GM19372 (cell line): Measurements from ENCODE around the gene FSIP1.

Experiments used
- ATAC-seq: cut with Tn5 transposase; IDR thresholded peaks from one replicate; pipeline ENCODE4 v1.9.1; 2021; ENCODE audit warnings: mild to moderate bottlenecking, low read depth, moderate library complexity; ENCODE audit not compliant: unreplicated experiment

Gene FSIP1

DNA sequence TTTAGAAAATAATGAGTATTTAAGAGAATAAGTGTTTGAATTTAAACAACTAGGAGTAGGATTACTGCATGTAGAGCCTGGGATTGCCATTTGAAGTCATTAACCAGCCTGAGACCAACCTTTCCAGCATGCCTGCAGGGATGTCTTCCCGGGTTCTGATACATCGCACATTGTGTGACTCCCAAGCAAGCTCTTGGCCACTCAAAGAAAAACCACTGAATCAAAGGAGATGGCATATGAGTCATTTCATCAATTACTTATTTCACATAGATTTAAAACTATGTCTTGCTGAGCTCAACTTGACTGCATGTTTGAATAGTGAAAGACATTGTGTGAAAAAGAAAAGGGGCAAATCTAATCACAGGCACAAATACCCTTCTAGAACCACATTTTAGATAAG is 216.8 kb downstream of the FSIP1 start:
- ATAC-seq: no peak

DNA sequence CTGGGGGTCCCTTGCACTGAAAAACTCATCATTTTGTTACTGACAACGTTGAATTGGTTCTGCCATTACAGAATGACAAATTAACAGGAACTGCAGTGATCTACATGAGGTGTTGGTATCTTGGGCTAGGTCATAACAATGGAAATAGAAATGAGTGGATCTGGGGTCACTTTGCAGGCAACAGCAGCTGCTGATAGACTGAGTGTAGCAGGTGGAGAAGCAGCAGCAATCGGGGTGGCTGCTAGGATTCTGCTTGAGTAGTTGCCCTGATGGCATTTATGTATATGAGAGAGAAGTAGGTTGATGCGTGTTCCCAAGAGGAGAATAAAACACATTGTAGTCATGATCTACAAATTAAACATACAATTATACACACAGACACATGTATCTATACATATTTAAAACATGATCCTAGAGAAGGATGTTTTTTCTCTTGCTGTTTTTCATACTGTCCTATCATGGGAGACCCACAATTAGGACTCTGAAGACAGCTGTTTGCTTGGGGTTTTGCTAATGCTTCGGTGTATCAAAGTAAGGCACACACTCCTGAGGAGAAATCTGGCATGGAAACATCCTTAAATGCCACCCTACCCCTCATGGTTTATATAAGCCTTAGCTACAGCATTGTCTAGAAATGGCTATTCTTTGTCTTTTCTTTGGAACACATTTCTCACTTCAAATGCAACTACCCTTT is 217.5 kb downstream of the FSIP1 start:
- no peak for ATAC-seq

DNA sequence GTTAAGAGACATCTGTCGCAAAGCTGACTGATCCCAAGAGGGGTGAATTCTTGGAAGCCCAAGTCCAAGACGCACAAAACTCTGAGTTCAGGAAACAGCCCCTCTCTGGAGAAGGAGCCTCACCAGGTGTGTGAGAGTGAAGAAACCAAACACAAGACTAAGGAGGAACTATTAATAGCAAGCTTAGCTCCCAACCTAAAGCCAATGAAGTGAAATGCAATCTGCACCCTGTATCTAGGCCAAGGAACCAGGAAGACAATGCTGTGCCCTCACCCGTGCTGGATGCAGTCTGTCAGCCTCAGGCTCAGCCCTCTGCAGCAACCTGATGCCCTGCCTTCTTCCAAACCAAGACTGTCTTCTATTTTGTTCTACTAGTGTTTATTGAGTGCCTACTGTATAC is 224.2 kb downstream of the FSIP1 start:
- ATAC-seq: no peak

DNA sequence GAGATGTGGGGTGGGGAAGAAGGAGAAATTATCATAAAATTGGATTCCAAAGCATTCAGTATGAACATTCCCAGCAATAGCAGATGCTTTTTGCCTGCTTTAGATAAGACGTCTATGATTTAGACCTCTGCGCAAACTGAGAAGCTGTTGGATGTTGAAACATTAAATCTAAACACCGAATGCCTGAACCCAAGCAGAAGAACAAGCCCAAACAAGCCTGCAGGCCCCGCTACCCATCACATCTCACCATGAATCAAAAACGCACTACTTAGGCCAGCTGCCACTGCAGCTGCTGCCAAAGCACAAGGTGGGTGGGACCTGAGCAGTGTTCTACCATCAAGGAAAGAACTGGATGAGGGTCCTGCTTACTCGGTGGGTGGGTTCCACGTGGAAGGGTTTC is 226.2 kb downstream of the FSIP1 start:
- ATAC-seq: no peak

DNA sequence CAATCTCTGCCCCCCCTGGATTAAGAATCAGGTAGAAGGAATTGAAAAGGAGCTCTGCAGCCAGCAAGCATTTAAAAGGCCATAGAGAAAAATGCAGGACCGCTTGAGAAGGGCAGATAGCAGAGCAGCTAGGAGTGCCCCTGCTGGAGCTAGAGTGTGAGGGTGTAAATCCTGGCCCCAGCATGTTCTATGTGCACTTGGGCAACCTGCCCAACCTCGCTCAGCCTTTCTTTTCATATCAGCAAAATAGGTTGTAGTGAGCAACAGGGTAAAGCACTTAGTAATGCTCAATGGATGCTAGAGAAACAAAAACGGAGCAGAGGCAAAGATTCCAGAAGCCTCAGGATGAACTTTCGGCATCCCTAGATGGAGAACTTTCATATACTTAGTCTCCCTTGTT is 226.8 kb downstream of the FSIP1 start:
- ATAC-seq: no peak

DNA sequence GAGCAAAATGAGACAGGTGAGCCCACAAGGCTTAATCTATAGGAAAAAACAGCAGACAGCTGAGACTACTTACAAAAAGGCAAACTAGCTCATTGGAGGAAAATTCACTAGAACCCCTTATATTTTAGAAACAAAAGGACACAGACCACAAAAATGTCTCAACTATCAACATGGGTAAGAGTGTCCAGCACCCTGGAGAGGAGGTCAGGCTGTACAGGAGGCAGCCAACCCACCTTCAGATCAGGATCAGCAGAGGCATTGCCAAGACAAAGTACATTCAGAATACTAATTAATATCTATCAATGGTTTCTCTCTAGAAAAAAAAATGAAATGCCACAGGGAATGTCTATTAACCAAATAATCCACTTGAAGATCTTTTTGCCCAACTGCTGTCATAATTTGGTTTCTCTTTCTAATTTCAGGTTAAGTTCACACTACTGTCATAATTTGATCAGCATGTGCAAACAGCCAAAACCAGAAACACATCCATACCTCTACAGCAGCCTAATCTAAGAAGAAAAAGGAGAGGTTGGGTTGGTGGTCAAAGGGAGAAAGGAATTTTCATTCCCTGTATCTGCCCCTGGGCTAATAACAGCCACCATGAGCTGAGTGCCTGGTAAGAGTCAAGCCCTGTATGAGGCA is 227.8 kb downstream of the FSIP1 start:
- no peak for ATAC-seq

DNA sequence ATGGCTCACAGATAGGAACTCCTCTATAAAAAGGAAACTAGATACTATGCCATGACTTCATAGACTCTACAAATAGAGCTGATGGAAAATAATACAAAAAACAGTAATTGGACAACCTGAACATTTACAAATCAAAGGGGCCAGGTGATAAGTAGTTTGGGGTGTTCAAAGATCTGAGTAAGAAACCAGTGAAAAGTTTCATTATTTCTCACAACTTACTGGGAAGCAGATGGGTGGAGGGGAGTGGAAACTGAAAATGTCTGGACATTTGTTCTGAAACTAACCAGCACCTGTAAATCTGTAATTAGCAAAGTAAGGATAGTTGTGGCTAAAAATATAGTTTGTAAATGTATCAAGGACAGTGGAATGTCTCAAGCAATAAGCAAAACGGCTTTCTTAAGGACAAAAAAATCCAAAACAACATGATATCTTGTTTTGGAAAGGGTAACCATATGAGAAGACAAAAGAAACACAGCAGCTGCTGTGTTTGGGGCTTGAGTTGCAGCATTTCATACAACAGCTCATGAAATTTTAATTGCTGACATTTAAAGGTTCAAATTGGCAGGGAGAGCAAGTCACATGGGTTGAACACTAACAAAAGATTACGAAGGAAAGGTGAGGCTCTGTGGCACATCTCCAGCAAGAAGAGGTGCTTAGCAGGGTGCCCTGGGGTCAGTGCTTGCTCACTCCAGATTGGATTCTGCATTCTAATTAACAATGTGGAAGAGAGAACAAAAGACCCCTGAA is 228.5 kb downstream of the FSIP1 start:
- ATAC-seq: no peak

DNA sequence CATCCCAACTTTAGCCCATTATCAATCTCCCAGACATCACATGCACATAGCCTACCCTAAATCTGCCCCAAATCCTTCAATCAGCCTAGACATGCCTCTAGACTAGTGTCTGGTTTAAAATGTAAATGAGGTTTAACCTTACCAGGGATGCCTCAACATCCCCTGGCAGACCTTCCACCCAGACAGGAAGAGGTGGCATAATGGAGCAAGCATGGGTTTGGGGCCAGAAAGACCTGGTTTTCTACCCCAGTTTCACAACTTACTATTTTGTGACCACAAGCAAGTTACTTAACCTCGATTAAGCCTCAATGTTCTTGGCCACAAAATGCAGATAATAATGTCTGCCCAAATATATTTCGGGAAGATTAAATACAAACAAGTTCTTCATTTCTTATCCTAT is 230.1 kb downstream of the FSIP1 start:
- no peak for ATAC-seq

DNA sequence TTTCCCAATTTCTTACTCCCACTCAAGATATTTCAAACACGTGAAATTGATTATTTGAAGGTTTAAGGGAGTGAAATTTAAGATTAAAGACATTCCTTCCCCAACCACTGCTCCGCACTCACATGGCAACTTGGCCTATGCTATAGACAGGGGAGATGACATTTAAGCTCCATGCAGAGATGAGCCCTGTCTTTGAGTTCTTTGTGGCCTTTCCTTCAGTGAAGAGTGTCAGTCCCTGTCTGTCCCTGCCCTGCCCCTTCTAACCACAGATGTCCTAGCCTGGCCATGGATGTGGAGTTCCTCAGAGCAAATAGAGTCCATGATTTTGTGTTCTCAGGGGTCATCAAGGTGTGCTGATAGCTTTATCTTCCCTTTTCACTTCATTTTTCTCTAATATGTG is 231.2 kb downstream of the FSIP1 start:
- ATAC-seq: no peak
